ENCODE data around the gene PCLO.
"Not testable (repeated sequence)": the region's sequence is repeated elsewhere in the genome, so short reads cannot be mapped to it uniquely, and the experiment has no call there.

PCLO gene

GRCh38 chr7:82736633-82737032 is 426.1 kb downstream of the PCLO start:
- DNase-seq (ENCODE audit: low read depth in 2 of 2), result no peak

- DNase-seq (ENCODE audit: low read depth in 2 of 2), result no peak
Measured at GRCh38 chr7:82732677-82733076, 430.0 kb downstream of the PCLO start.

GRCh38 chr7:82729172-82730030 is 433.3 kb downstream of the PCLO start:
- DNase-seq (ENCODE audit: low read depth in 2 of 2), result peak; percentile 17 to 21

GRCh38 chr7:82726038-82726800 is 436.5 kb downstream of the PCLO start:
- DNase-seq (ENCODE audit: low read depth in 2 of 2), result no peak

- DNase-seq (ENCODE audit: low read depth in 2 of 2), result no peak
Measured at GRCh38 chr7:82723411-82723810, 439.3 kb downstream of the PCLO start.

GRCh38 chr7:82722946-82723345 is 439.7 kb downstream of the PCLO start:
- DNase-seq (ENCODE audit: low read depth in 2 of 2), result no peak

GRCh38 chr7:82715344-82715743 is 447.3 kb downstream of the PCLO start:
- no peak for DNase-seq (ENCODE audit: low read depth in 2 of 2)

- peak; percentile 65 to 71 for DNase-seq (ENCODE audit: low read depth in 2 of 2)
Measured at GRCh38 chr7:82714883-82715282, 447.8 kb downstream of the PCLO start.

- no peak for DNase-seq (ENCODE audit: low read depth in 2 of 2)
Measured at GRCh38 chr7:82713506-82713905, 449.2 kb downstream of the PCLO start.

- DNase-seq (ENCODE audit: low read depth in 2 of 2), result not testable (repeated sequence)
Measured at GRCh38 chr7:82706344-82706743, 456.3 kb downstream of the PCLO start.

- no peak for DNase-seq (ENCODE audit: low read depth in 2 of 2)
Measured at GRCh38 chr7:82705517-82706260, 457.0 kb downstream of the PCLO start.

GRCh38 chr7:82704121-82704520 is 458.6 kb downstream of the PCLO start:
- DNase-seq (ENCODE audit: low read depth in 2 of 2), result no peak

All from fibroblast of skin of left quadriceps (primary cell).